Activated T-cell treated with anti-CD3 and anti-CD28 coated beads for 4 hours (primary cell): ENCODE data around the gene CCNG2.
"Not testable (repeated sequence)": the region's sequence is repeated elsewhere in the genome, so short reads cannot be mapped to it uniquely, and the experiment has no call there.

Experiments used
- DNase-seq: peaks from one replicate; pipeline ENCODE4 v3.0.0-alpha.2; 2020

CCNG2 gene, protein sequence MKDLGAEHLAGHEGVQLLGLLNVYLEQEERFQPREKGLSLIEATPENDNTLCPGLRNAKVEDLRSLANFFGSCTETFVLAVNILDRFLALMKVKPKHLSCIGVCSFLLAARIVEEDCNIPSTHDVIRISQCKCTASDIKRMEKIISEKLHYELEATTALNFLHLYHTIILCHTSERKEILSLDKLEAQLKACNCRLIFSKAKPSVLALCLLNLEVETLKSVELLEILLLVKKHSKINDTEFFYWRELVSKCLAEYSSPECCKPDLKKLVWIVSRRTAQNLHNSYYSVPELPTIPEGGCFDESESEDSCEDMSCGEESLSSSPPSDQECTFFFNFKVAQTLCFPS

DNA sequence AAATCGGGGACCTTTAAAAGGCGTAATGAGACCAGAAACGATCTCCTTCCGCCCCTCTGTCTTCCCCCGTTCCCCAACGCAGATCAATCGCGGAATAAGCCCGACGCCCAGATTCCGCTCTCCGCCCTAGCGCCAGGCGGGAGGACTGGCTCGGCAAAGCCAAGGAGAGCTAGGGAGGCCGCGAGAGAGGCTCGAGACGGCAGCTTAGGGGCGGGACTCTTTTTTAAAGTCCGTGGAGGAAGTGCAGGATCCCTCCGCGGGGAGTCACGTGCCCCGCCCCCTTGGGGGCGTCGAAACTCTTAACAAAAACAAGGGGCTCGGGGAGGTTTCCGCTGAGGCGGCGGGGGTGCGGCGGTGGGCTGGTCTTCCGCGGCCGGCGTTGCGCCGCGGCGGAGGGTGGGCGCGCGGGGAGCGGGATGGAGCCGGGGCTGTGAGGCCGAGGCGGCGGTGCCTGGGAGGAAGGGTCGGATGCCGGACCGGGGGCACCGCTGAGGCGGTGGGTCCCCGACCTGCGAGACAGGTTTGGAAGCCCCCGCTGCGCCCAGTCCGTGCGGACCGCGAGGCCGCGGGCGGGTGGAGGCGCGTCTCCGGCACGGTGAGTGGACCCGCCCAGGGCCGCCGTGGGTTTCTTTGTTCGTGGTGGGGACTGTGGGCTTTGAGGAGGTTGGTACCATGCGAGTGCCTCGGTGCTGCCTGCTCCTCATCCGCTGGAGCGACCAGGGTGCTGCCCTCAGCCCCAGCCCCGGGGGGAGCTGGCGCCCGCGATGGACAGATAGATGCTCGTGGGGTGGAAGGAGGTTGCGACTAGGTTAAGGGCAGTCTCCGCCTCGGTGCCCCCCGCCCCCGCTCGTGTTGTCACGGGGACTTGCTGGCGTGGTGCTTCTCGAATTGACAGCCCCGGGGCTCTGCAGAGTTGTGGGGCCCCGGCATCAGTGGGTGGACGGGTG, at the start of gene CCNG2:
TSS of gene CCNG2 (plus strand) at position 296 of the 947 bp plus-strand sequence. CDS start 1,326 bp downstream, outside the sequence.
- peak; percentile 78 for DNase-seq

DNA sequence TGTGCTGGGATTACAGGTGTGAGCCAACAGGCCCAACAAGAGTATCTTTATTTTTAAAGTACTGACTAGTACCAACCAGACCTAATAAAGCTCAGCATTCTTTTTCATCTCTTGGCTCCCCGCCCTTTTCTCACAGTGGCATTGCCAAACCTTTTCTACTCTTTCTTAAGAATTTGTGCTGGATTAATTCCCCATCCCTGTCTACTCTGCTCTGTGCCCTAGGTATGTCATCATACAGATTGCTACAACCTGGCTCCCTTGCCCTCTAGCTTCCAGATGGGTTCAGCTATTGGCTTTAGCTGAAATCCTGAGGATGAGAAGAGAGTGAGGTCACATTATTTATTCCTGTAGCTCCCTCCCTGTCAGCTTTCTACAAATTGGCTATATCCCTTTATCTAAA, 46.3 kb upstream of the CCNG2 start:
- no peak for DNase-seq

GRCh38 chr4:77113069-77113468, 43.9 kb upstream of the CCNG2 start:
- DNase-seq, result no peak

- DNase-seq, result no peak
Measured at GRCh38 chr4:77117721-77118120, 39.3 kb upstream of the CCNG2 start.

DNA sequence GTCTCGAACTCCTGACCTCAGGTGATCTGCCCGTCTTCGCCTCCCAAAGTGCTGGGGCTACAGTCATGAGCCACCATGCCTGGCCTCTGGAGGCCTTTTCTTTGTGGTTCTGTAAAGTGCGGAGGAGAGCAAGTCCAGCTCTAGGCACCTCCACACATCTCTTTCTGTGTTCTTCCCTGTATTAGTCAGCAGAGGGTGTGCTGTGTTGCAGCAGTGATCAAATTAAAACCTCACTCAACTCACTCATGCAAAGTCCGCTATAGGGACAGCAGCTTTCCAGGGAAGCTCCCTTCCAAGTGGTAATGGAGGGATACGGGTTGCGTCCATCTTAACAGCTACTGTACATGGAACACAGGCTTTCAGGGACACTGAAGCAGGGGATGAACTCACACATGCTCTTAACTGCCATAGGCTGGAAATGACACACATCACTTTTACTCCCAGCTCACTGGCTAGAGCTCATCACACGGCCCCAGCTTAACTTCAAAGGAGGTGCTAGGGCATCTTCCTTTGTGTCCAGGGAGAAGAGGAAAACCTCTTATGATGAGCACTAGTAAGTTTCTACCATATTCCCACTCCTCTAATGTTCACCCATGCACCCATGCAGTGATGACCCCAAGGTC, 36.0 kb upstream of the CCNG2 start:
- no peak for DNase-seq

DNA sequence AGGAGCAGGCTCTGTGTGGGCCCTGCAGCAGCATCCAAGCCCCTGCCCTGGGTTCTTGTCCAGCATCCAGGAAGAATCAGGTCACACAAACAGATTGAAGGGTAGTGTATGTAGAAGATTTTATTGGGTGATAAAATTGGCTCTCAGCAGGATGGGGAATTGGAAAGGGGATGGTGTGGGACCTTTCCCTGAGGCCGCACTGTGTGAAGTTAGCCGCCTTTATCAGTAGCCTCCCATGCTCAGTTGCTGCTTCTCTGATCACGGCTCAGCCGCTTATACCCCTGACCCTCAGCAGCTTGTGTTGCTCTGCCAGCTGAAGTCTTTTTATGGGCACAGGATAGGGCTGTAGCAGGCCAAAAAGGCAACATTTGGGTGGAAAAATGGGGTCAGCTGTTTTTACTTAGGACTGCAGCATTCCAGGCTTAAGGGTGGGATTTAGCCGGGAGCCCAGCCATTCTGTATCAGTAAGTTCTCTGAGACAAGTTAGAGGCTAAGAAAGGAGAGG, 35.2 kb upstream of the CCNG2 start:
- DNase-seq, result no peak

DNA sequence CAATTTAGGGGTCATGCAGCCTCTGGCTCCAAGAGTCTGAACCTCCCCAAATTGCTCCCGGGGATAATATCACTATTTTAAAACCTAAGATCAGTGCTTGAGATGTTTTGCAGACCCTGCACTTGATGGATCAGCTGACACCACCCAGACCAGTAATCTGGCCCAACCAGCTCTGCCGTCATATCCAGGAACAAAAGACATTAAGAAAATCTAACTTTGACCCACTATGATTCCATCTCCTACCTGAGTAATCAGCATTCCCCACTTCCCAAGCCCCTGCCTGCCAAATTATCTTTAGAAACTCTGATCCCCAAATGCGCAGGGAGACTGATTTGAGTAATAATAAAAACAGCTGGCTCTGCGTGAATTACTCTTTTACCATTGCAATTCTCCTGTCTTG, 34.4 kb upstream of the CCNG2 start:
- DNase-seq, result no peak

DNA sequence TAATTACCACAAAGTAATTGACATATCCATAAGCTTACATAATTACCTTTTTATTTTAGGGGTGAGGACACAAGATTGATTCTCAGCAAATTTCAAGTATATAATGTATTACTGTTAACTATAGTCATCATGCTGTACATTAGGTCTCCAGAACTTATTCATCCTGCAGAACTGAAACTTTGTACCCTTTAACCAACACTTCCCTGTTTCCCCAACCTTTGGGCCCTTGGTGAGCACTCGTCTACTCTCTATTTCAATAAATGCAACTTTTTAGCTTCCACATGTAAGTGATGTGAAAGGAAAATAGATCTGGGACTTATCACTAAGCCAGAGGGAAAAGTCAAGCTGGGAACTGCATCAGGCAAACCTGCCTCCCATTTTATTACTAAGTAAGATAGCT, 33.6 kb upstream of the CCNG2 start:
- DNase-seq, result no peak

GRCh38 chr4:77124576-77124975, 32.4 kb upstream of the CCNG2 start:
- DNase-seq, result no peak

DNA sequence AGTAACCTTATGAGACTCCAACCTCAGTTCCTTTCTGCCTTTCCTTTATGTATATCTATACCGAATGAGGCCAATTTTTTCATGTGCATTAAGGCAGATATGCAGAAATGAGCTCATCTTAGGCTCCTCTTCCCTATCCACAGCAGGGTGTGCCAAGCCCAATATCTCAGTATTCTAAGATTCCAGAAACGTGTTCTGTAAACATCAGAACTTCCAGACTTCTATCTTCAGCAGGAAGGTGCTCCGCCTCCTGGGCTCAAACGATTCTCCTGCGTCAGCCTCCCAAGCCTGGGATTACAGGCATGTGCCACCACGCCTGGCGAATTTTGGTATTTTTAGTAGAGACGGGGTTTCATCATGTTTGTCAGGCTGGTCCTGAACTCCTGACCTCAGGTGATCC, 31.0 kb upstream of the CCNG2 start:
- no peak for DNase-seq

DNA sequence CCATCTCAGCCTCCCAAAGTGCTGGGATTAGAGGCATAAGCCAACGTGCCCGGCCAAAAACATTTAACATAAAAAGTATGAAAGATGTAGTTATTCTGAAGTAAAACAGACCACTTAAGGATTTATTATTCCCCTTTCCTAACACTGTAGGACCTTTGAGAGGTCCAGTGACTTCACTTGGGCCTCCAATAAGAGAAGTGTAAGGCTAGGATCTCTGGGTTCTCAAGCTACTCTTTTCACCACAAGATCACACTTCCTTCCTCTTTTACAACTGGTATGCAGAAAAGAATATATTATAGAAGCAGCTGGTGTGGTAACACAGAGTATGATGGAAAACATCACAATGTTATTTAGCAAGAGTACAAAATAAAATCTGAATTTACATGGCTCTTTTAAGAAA, 30.2 kb upstream of the CCNG2 start:
- no peak for DNase-seq

GRCh38 chr4:77127215-77127614, 29.8 kb upstream of the CCNG2 start:
- DNase-seq, result no peak

DNA sequence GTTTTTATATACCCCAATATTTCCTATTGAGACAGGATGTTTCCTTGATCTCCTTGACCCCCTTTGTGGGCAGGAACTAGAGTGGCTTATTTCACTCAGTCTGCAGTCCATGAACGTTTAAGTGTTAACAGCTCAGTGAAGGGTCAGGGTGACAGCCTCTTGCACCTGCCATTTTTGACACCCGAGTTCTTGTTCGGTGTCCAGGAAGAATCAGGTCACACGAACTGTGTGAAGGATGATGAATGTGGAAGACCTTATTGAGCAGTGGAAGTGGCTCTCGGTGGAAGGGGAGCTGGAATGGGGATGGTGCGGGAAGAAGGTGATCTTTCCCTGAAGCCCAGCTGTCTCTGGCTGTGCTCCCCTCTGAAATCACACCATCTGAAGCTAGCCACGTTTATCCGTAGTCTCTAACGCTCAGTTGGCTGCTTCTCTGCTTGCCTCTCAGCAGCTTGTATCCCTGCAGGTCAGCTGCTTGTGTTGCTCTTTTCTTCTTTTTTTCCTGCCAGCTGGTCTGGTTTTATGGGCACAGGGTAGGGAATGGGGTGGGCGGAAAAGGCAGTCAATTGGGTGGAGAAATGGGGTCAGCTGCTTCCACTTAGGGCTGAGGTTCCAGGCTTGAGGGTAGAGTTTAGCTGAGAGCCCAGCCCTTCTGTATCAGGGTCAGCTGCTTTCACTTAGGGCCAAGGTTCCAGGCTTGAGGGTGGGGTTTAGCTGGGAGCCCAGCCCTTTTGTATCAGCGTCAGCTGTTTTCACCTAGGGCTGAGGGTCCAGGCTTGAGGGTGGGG, 29.0 kb upstream of the CCNG2 start:
- DNase-seq, result no peak

DNA sequence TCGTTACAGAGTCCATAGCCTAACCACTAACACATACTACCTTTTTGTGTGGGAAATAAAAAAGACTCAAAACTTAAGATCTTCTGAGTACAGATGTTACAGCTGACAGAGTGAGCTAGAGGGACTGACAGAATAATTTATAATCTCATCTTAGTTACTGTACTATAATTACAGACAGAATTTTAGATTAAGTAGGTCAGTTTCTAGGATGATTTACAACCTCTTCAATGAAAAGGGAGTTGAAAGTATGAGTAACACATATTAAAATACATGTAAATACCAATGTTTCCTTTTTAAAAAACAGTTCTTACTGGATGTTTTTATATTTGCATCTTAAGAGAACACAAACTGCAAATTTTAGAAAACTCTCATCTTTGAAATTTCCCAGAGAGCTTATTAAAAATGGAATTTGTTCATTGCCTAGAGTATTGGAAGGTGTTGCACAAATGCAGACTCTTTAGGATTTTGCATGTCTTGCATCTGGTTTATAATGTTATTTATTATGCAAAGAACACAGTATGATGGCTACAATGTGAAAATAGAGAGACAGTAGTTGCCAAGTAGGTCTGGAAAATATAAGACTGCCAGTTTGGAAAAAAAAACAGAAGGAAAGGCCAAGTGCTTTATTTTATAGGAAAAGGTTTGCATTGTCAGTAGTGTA, 24.2 kb upstream of the CCNG2 start:
- DNase-seq, result no peak

DNA sequence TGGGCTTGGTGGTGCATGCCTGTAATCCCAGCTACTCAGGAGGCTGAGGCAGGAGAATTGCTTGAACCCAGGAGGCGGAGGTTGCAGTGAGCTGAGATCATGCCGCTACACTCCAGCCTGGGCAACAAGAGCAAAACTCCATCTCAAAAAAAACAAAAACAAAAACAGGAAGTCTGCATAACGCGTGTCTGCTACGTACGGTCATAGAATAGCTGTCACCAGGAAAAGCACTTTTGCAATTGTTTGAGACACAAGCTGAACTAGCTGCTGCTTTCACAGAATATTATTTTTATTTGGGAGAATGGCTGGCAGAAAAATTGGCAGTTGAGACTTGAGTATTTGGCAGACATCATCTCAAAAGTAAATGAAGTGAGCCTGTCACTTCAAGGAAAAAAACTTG, 19.6 kb upstream of the CCNG2 start:
- not testable (repeated sequence) for DNase-seq

DNA sequence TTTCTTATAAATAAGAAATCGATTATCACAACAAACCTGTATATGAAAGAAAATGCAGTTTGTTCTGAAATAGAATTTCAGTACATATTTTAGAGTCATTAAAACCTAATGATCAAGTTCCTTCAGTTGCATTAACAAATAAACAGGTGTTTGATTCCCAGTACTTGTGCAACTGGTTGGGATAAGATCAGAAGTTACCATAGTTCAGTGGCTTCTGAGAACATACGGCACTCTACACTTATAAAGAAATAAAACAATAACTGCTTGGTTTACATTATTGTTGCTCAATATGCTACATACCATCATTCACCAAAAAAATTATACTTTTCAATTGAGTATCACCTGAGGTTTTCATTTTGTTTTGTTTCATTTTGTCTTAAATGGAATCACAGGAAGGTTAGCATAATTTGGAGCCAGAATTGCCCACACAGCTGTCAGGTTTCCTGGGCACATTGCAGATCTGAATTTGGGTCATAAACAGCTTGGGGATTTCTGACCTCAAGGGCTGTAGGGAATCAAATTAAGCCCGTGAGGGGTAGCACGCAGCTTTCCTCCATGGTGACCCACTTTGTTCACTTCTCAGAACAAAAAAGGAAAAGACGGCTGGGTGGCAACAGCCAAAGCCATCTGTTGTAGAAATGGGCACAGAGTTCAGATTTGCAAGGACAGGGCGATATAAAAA, 14.9 kb upstream of the CCNG2 start:
- DNase-seq, result no peak

DNA sequence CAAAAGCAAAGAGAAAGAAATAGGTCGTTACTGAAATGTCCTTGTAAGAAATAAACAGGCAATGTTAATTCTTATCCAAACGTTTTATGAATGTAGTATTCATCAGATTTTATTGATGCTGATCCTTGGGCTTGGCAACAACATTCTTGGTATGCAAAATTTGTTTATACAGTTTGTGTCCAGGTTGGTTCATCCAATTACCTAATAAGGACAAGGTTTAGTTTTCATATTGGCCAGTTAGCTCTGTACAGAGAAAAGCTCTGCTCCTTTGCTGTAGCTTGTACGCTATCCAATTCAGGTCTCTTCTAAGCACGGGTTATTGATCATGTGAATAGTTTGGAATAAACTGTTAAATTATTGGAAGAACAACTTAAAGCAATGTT, 14.4 kb upstream of the CCNG2 start:
- DNase-seq, result no peak

GRCh38 chr4:77143091-77143490, 13.9 kb upstream of the CCNG2 start:
- DNase-seq, result no peak

DNA sequence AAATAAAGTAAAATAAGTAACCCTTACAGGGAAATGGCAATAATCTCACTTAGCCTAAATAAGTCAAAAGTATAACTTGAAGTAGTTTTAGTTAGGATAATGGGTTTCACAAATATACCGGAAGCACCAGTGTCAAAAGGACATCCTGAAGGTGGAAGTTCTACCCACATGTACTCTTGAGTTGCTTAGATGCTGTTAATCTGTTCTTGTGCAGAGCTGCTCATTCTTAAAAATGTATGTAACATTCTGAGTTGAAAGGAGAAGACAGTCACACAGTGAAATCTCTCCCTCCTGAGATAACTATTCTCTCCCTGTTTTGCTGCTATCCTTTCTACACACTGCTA, 11.2 kb upstream of the CCNG2 start:
- no peak for DNase-seq

DNA sequence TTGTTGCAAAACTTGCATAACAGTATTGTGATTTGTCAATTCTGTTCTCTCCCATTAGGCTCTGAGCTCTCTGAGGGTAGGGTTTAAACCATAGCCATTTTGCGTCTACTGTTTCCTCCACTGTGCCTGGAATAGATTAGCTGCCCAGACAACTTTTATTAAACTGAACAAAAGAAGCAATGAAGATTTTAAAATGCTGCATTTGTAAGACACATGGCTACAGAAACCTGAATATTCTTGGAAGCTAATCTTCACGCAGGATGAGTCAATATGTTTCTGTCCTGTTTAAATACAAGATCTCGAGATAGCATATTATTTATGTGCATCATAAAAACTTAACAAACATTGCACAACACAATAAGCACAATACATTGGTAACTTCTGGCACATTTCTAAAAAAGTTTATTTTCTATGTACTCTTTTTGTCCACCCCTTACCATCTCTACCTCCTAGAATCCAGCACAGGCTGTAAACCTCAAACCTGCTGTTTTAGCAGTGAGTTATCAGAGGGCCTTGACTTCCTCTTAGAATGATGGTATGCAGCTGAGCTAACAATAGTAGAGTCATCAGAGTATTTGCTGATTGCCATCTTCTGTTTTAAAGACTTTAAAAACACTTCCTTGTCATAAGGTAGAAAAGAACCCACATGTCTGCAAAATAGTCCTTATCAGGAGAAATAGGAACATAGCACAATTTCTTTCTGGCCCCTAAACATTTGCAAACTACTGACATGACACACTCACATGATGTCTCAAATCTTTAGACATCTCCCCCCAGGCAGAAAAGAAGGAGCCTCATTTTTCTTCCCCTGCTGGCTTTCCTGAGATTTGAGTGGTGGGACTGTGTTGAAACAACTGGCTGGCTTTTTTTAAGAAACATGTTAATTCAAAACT, 10.6 kb upstream of the CCNG2 start:
- no peak for DNase-seq
